PFSK-1 (cell line): ENCODE results near the gene STEAP2.

Experiments used
- POLR2AphosphoS5 ChIP-seq: IDR thresholded peaks from 2 replicates; pipeline ENCODE4 v1.6.1; 2012; ENCODE audit warnings: low read depth, mild to moderate bottlenecking, control low read depth, low read length, moderate library complexity
- REST ChIP-seq, 2 experiments: IDR thresholded peaks; 2 replicates each; pipeline versions ENCODE4 v1.6.1 to v1.8.0; 2011 to 2012; ENCODE audit warnings: low read depth in 2 of 2, low read length in 2 of 2, control low read depth in 1 of 2, inconsistent platforms in 1 of 2, mild to moderate bottlenecking in 1 of 2, moderate library complexity in 1 of 2; ENCODE audit not compliant: insufficient read depth in 1 of 2
- TAF1 ChIP-seq: IDR thresholded peaks from 2 replicates; pipeline ENCODE4 v1.6.1; 2012; ENCODE audit warnings: low read length, control low read depth, borderline replicate concordance; ENCODE audit not compliant: insufficient read depth

DNA sequence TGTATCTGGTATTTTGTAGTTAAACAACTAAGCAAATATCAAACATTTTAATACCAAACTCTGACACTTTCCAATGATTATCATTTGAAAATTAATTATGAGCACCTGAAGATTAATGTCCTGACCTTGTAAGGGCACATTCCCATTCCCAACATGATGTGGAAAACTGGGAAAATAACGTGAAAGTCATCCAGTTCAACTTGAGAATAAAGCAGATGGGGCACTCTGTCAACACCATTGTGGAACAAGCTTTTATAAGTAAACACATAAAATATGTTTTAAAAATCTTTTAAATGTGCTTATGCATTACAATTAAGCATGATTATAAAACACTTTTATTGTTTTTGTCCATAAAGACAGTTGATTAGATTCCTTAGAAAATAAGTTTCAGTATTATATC is 14.1 kb downstream of the STEAP2 start:
- TF ChIP-seq REST (IDR thresholded peaks at IDR 0.05; ENCODE audit: insufficient read depth in 1 of 2, low read depth in 2 of 2, low read length in 2 of 2): no peak
- no peak for TF ChIP-seq POLR2AphosphoS5
- TF ChIP-seq TAF1: no peak
